Panc1 (cell line): ENCODE data around the gene ATXN10.

Experiments
- POLR2AphosphoS5 ChIP-seq: IDR thresholded peaks from 2 replicates; pipeline ENCODE4 v1.6.1; 2012; ENCODE audit warnings: mild to moderate bottlenecking, low read depth, low read length, moderate library complexity
- SIN3A ChIP-seq: IDR thresholded peaks from 2 replicates; pipeline ENCODE4 v1.6.1; 2012; ENCODE audit warnings: low read depth, mild to moderate bottlenecking, low read length, moderate library complexity, borderline replicate concordance; ENCODE audit not compliant: insufficient read depth
- TCF7L2 ChIP-seq: IDR thresholded peaks from 2 replicates; pipeline ENCODE4 v1.6.1; 2011; ENCODE audit warnings: mild to moderate bottlenecking, low read depth, low read length, inconsistent platforms
- TF ChIP-seq, protein P1 (sequence below): fragments of 450-650 bp; IDR thresholded peaks from 2 replicates; pipeline ENCODE4 v1.5.1; 2017; ENCODE audit warnings: mild to moderate bottlenecking
- TF ChIP-seq, protein P2 (sequence below), 2 experiments: IDR thresholded peaks; 2 replicates each; pipeline ENCODE4 v1.6.1; 2011 to 2012; ENCODE audit warnings: low read depth in 2 of 2, control low read depth in 1 of 2, low read length in 1 of 2, mild to moderate bottlenecking in 1 of 2, moderate library complexity in 1 of 2; ENCODE audit not compliant: insufficient read depth in 1 of 2

DNA sequence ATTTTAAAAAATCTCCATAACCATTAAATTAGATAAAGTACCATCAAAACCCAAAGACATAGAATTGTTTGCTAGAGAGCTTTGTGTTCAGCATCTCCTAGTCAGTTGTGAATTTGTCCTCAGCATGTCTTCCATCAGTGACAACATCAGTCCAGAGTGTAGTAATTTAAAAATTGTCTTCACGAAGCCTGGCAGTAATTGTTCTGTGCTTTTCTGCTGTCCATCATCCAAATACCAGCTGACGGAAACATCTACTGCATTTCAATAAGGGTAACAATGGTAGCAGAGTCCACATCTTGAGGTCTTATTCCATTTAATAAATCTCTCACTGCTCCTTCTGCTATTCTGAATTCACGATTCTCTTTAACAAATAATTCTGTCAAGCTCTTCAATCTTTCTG is 121.5 kb downstream of the ATXN10 start:
- TF ChIP-seq, protein P1, sequence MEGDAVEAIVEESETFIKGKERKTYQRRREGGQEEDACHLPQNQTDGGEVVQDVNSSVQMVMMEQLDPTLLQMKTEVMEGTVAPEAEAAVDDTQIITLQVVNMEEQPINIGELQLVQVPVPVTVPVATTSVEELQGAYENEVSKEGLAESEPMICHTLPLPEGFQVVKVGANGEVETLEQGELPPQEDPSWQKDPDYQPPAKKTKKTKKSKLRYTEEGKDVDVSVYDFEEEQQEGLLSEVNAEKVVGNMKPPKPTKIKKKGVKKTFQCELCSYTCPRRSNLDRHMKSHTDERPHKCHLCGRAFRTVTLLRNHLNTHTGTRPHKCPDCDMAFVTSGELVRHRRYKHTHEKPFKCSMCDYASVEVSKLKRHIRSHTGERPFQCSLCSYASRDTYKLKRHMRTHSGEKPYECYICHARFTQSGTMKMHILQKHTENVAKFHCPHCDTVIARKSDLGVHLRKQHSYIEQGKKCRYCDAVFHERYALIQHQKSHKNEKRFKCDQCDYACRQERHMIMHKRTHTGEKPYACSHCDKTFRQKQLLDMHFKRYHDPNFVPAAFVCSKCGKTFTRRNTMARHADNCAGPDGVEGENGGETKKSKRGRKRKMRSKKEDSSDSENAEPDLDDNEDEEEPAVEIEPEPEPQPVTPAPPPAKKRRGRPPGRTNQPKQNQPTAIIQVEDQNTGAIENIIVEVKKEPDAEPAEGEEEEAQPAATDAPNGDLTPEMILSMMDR: no peak
- TF ChIP-seq SIN3A (no peak), POLR2AphosphoS5 (no peak), TCF7L2 (no peak)
- TF ChIP-seq, protein P2, sequence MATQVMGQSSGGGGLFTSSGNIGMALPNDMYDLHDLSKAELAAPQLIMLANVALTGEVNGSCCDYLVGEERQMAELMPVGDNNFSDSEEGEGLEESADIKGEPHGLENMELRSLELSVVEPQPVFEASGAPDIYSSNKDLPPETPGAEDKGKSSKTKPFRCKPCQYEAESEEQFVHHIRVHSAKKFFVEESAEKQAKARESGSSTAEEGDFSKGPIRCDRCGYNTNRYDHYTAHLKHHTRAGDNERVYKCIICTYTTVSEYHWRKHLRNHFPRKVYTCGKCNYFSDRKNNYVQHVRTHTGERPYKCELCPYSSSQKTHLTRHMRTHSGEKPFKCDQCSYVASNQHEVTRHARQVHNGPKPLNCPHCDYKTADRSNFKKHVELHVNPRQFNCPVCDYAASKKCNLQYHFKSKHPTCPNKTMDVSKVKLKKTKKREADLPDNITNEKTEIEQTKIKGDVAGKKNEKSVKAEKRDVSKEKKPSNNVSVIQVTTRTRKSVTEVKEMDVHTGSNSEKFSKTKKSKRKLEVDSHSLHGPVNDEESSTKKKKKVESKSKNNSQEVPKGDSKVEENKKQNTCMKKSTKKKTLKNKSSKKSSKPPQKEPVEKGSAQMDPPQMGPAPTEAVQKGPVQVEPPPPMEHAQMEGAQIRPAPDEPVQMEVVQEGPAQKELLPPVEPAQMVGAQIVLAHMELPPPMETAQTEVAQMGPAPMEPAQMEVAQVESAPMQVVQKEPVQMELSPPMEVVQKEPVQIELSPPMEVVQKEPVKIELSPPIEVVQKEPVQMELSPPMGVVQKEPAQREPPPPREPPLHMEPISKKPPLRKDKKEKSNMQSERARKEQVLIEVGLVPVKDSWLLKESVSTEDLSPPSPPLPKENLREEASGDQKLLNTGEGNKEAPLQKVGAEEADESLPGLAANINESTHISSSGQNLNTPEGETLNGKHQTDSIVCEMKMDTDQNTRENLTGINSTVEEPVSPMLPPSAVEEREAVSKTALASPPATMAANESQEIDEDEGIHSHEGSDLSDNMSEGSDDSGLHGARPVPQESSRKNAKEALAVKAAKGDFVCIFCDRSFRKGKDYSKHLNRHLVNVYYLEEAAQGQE (IDR thresholded peaks at IDR 0.05; ENCODE audit: insufficient read depth in 1 of 2, low read depth in 2 of 2, low read length in 1 of 2): no peak
